Heart right ventricle (tissue), 16 donors: ENCODE measurements around the gene EHD1. TPM values are rescaled to one million over a fixed set of nuclear protein-coding genes. Genes with fewer than 3 reads are reported as not detected.

Experiments
- ATAC-seq, 8 donors: fragments of 200-7000 bp; cut with Tn5 transposase; one replicate each; pipeline ENCODE4 v1.9.1; 2020; ENCODE audit warnings: mild to moderate bottlenecking in 8 of 8, moderate library complexity in 8 of 8, moderate number of reproducible peaks in 1 of 8
- DNase-seq, 2 donors: peaks; one replicate each; pipeline ENCODE4 v3.0.0-alpha.2; 2020
- H3K27ac ChIP-seq, 10 donors: fragments of 200-600 bp; sonication (generic) in 2 of 10; one replicate each; pipeline versions ENCODE4 v1.5.0 to v1.8.0; 2020 to 2022; ENCODE audit warnings: mild to moderate bottlenecking in 3 of 10
- H3K27me3 ChIP-seq, 7 donors: fragments of 200-600 bp; one replicate each; pipeline ENCODE4 v1.8.0; 2021 to 2022; ENCODE audit warnings: mild to moderate bottlenecking in 2 of 7
- H3K36me3 ChIP-seq, 9 donors: fragments of 200-600 bp; sonication (generic) in 1 of 9; one replicate each; pipeline versions ENCODE4 v1.5.0 to v1.8.0; 2020 to 2022; ENCODE audit warnings: mild to moderate bottlenecking in 2 of 9
- H3K4me1 ChIP-seq, 9 donors: fragments of 200-600 bp; sonication (generic) in 1 of 9; one replicate each; pipeline versions ENCODE4 v1.5.0 to v1.8.0; 2020 to 2022; ENCODE audit warnings: mild to moderate bottlenecking in 4 of 9
- H3K4me3 ChIP-seq, 10 donors: fragments of 200-600 bp; sonication (generic) in 2 of 10; one replicate each; pipeline versions ENCODE4 v1.5.0 to v1.8.0; 2020 to 2022; ENCODE audit warnings: mild to moderate bottlenecking in 7 of 10, moderate library complexity in 2 of 10
- H3K9me3 ChIP-seq, 11 donors: fragments of 200-600 bp in 10 of 11; sonication (generic) in 2 of 11; one replicate each; pipeline versions ENCODE4 v1.5.0 to v1.8.0; 2013 to 2022; ENCODE audit warnings: mild to moderate bottlenecking in 2 of 11, control low read depth in 1 of 11, moderate library complexity in 1 of 11
- CTCF ChIP-seq, 9 donors: fragments of 200-600 bp; sonication (generic) in 2 of 9; IDR thresholded peaks; one replicate each; pipeline versions ENCODE4 v1.5.0 to v1.8.0; 2021 to 2022; ENCODE audit warnings: antibody characterized with exemption in 9 of 9, mild to moderate bottlenecking in 5 of 9, moderate library complexity in 1 of 9
- WGBS, 2 donors: extraction: QIAGEN DNeasy Blood & Tissue Kit; methylation state at CpG; one replicate each; pipeline ENCODE4 v1.1.7; 2013; ENCODE audit warnings: inconsistent platforms in 1 of 2; 5-methylcytosine and 5-hydroxymethylcytosine counted together
- intact Hi-C, 10 donors: fragments of 100-400 bp; cut with DNase I; formaldehyde crosslinking; loops; one replicate each; pipeline versions ENCODE4 v1.11.1 to v1.14.2; 2022
- polyA plus RNA-seq, 2 donors: library from polyadenylated mRNA; stranded (reverse); fragments of 200-250 nt; gene quantifications; one replicate each; pipeline ENCODE4 v1.2.3, GENCODE V29; 2013
- total RNA-seq, 10 donors: library from RNA; stranded (reverse); fragmentation: NEBNext Ultra II Directional in 3 of 10; extraction: Animal tissue kit (Norgen Biotek cat#: 25700) in 3 of 10; gene quantifications; one replicate each; pipeline versions ENCODE4 v1.2.1 to v1.2.4, GENCODE V29; 2021 to 2023
- donor health status: Arrhythmogenic right ventricular cardiomyopathy.
- donor health status: ischemic (EF 13 %, LVEDD 7.1; RV severe dilation, severe dysfunction).
- donor health status: healthy with polysubstance abuse.
- donor health status: DM: no; HTN: yes; CAD: no.
- donor health status: DM: no; HTN: no; CAD: no.
- donor health status: ischemic (EF 25% LVEDD 6.9; RV normal size, moderate dysfunction).
- donor health status: ischemic (EF 25% LVEDD 5.7; RV mildly dilated, moderate dysfunction).
- donor health status: healthy.
- donor health status: DM: yes; HTN: yes; CAD: no.
- donor health status: Ischemic cardiomyopathy.
- donor health status: ischemic (EF 35%, LVEDD 5.7; RV mildly dilated, moderate dysfunction).
- donor health status: nonischemic (EF 11% LVEDD 7.7; RV severe dilation, severe dysfunction).
- donor health status: DM: yes; HTN: yes; CAD: no.
- donor health status: PGD.
- donor health status: ischemic (EF 29% LVEDD 5.4; RV normal size, mild dysfunction).
- donor health status: nonischemic (EF 23%, LVEDD 6.1; RV moderate dilation, normal function).

EHD1 gene
- total and polyA plus RNA-seq, 12 donors: 26.0 to 73.1 (median 41.1) TPM

- peaks cover 5 to 49% (median 23%) of the 10 kb centered on the region in 9 donors for H3K4me1 ChIP-seq
- H3K4me3 ChIP-seq: no peak overlapping the region
- 80 to 83% methylated on average over 15 of the region's 15 CpGs for WGBS, 2 donors
- no peaks in the 10 kb centered on the region for H3K9me3 ChIP-seq
- ATAC-seq (no peak), DNase-seq (no peak)
- no peaks in the 10 kb centered on the region for H3K36me3 ChIP-seq
- H3K27me3 ChIP-seq: no peaks in the 10 kb centered on the region
- H3K27ac ChIP-seq: peak overlapping the region in 1 of 10 donors; percentile 79
- no peak for TF ChIP-seq CTCF (IDR thresholded peaks at IDR 0.05)
- intact Hi-C loops: loop anchor here in 2 of 10 donors (2.0 to 10.0 kb wide), 2 partner anchors 41 to 1109 kb away; partner anchors contain the start of gene CDC42BPG (in 1 of the 2)
Measured at GRCh38 chr11:64885367-64886286, 7.2 kb upstream of the EHD1 start.

DNA sequence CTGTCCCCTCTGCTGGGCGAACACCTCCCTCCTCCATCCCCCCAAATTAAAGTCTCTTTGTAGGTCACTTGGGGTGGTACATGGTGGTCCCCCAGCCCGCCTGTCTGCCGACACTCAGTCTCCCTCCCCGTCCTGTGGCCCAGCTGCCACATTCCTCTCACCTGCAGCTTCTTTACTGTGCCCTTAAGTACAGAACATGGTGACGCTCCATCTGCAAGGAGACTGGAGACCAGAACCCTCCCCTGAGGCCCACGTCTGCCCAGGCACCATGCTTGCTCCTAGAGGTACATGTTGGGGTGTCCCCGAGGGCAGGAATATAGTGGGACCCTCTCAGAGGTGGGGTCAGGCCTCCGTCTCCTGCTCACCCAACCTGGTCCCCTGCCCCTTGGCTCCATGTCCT lies 5.6 kb upstream of the EHD1 start:
- Histone ChIP-seq H3K4me3 (no peak overlapping the region), H3K9me3 (no peaks in the 10 kb centered on the region), H3K36me3 (no peaks in the 10 kb centered on the region), H3K27me3 (no peaks in the 10 kb centered on the region), H3K27ac (peak overlapping the region in 5 of 10 donors; percentile 4 to 40 (median 10)), H3K4me1 (peaks cover 5 to 65% (median 32%) of the 10 kb centered on the region in 9 donors)
- ATAC-seq (no peak), DNase-seq (no peak)
- 92 to 95% methylated on average over 8 of the region's 8 CpGs for WGBS, 2 donors
- TF ChIP-seq CTCF (IDR thresholded peaks at IDR 0.05): no peak
- intact Hi-C loops: loop anchor here in 1 of 10 donors (10.0 kb wide), 1 partner anchor 1111 kb away; no protein-coding TSS in a partner anchor

- Histone ChIP-seq H3K27me3 (no peaks in the 10 kb centered on the region), H3K4me1 (peaks cover 5 to 65% (median 28%) of the 10 kb centered on the region in 9 donors), H3K27ac (peak overlapping the region in 5 of 10 donors; percentile 4 to 40 (median 10)), H3K4me3 (no peak overlapping the region), H3K36me3 (no peaks in the 10 kb centered on the region), H3K9me3 (no peaks in the 10 kb centered on the region)
- ATAC-seq (no peak), DNase-seq (no peak)
- WGBS, 2 donors: 84 to 89% methylated on average over 5 of the region's 5 CpGs
- TF ChIP-seq CTCF (IDR thresholded peaks at IDR 0.05): no peak
- intact Hi-C loops: loop anchor here in 1 of 10 donors (10.0 kb wide), 1 partner anchor 1111 kb away; no protein-coding TSS in a partner anchor
Measured at GRCh38 chr11:64883575-64883974, 5.2 kb upstream of the EHD1 start.

DNA sequence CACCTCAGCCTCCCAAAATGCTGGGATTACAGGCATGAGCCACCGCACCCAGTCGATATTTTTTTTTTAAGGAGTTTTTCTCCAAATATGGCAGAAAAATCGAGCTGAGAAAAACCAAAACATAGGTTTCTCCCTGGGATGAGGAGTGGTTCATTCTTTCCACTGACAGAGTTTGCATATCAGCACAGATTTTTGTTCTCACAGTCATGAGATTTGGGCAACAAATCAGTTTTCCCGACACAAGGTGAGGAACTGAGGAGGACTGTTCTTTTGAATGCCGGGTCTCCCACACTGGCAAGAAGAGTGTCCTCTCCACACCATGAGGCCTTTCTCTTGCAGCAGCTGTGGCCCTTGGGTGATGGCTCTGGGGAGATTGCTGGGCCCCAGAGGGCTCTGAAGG lies 3.8 kb upstream of the EHD1 start:
- no peak overlapping the region for H3K4me3 ChIP-seq
- H3K27ac ChIP-seq: peak overlapping the region in 8 of 10 donors; percentile 13 to 56 (median 42)
- ATAC-seq (no peak), DNase-seq (no peak)
- no peak for TF ChIP-seq CTCF (IDR thresholded peaks at IDR 0.05)
- 69 to 81% methylated on average over 5 of the region's 5 CpGs for WGBS, 2 donors
- H3K36me3 ChIP-seq: no peaks in the 10 kb centered on the region
- H3K9me3 ChIP-seq: no peaks in the 10 kb centered on the region
- peaks cover 2 to 55% (median 26%) of the 10 kb centered on the region in 9 donors for H3K4me1 ChIP-seq
- intact Hi-C loops: loop anchor here in 1 of 10 donors (10.0 kb wide), 1 partner anchor 1113 kb away; no protein-coding TSS in a partner anchor
- no peaks in the 10 kb centered on the region for H3K27me3 ChIP-seq
